Activated CD8-positive, alpha-beta T cell treated with anti-CD3 and anti-CD28 coated beads, Interleukin-2, amount 10 ng/mL, durations not matched to agents 7 days and 5 days (primary cell): ENCODE results near the gene RFTN2. TPM values are rescaled to one million over a fixed set of nuclear protein-coding genes. Genes with fewer than 3 reads are reported as not detected.
"Not testable (repeated sequence)": the region's sequence is repeated elsewhere in the genome, so short reads cannot be mapped to it uniquely, and the experiment has no call there.

Experiments used
- ATAC-seq: fragments of 150-1000 bp; cut with Tn5 transposase; one replicate; pipeline ENCODE4 v1.10.0; 2021; ENCODE audit warnings: moderate library complexity
- CTCF ChIA-PET: fragments of 350-600 bp; sonication (Branson Sonifier 250); formaldehyde crosslinking; loops from one replicate; lab custom pipeline; 2021; ENCODE audit warnings: antibody characterized with exemption; lab: Charles Lee
- POLR2A ChIA-PET: fragments of 350-600 bp; sonication (Branson Sonifier 250); formaldehyde crosslinking; loops from one replicate; lab custom pipeline; 2021; ENCODE audit warnings: antibody characterized with exemption; lab: Charles Lee
- DNase-seq: peaks from one replicate; pipeline ENCODE4 v3.0.0-alpha.2; 2020
- H3K27ac Mint-ChIP-seq: one replicate; pipeline ENCODE4 v1.8.0; 2021; ENCODE audit warnings: mild to moderate bottlenecking, mixed read lengths
- H3K27me3 Mint-ChIP-seq: one replicate; pipeline ENCODE4 v1.8.0; 2021; ENCODE audit warnings: low read depth, mixed read lengths
- H3K36me3 Mint-ChIP-seq: one replicate; pipeline ENCODE4 v1.8.0; 2021; ENCODE audit warnings: low read depth, mixed read lengths
- H3K4me1 Mint-ChIP-seq: one replicate; pipeline ENCODE4 v1.8.0; 2021; ENCODE audit warnings: low read depth, mixed read lengths
- H3K4me3 Mint-ChIP-seq: one replicate; pipeline ENCODE4 v1.8.0; 2021; ENCODE audit warnings: mild to moderate bottlenecking, mixed read lengths
- H3K9me3 Mint-ChIP-seq: one replicate; pipeline ENCODE4 v1.8.0; 2022; ENCODE audit warnings: mixed read lengths; ENCODE audit not compliant: insufficient read depth
- total RNA-seq, 2 experiments: library from RNA; stranded (reverse); gene quantifications; one replicate each; pipeline ENCODE4 v1.2.3, GENCODE V29; 2021

RFTN2 gene
- total RNA-seq, 2 experiments from 2014 or later, result not detected

GRCh38 chr2:197673606-197674005 lies 1.8 kb downstream of the RFTN2 start:
- no peak for DNase-seq
- Mint-ChIP-seq H3K36me3 (no peaks in the 10 kb centered on the region), H3K27ac (no peak overlapping the region), H3K27me3 (peaks cover 19% of the 10 kb centered on the region), H3K9me3 (no peaks in the 10 kb centered on the region), H3K4me1 (no peaks in the 10 kb centered on the region), H3K4me3 (no peak overlapping the region)
- POLR2A ChIA-PET, result no interaction called here
- CTCF ChIA-PET, result no interaction called here
- ATAC-seq, result no peak

DNA sequence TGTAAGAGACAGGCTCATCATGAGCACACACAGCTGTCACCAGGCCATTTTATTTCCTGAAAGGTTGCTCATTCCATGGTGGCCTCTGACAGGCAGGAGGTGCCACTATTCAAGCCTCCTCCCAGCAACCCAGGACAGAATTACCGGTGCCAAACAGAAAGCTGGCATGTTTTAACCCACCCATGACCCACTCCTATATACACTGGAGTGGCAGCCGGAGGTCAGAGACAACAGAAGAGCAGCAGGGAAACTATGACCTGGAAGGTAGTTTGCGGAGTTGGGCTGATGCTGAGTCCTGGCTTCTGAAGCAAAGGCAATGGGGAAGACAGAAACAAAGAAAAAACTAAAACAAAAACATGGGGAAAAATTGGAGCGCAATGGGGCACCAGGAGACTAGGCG lies 2.3 kb downstream of the RFTN2 start:
- ChIA-PET CTCF (no interaction called here), POLR2A (no interaction called here)
- Mint-ChIP-seq H3K27me3 (peaks cover 17% of the 10 kb centered on the region), H3K4me3 (no peak overlapping the region), H3K36me3 (no peaks in the 10 kb centered on the region), H3K4me1 (no peaks in the 10 kb centered on the region), H3K27ac (no peak overlapping the region), H3K9me3 (no peaks in the 10 kb centered on the region)
- DNase-seq, result no peak
- ATAC-seq, result no peak

- peaks cover 13% of the 10 kb centered on the region for H3K27me3 Mint-ChIP-seq
- H3K36me3 Mint-ChIP-seq, result no peaks in the 10 kb centered on the region
- no peak overlapping the region for H3K27ac Mint-ChIP-seq
- ChIA-PET POLR2A (no interaction called here), CTCF (interaction anchor here (0.9 to 1.1 kb wide), 2 partner anchors 72 to 114 kb away, joined by 3 read pairs; no protein-coding TSS in a partner anchor)
- no peaks in the 10 kb centered on the region for H3K4me1 Mint-ChIP-seq
- H3K9me3 Mint-ChIP-seq, result no peaks in the 10 kb centered on the region
- no peak overlapping the region for H3K4me3 Mint-ChIP-seq
- no peak for DNase-seq
- ATAC-seq, result no peak
Observed at GRCh38 chr2:197672371-197672893, 3.0 kb downstream of the RFTN2 start.

DNA sequence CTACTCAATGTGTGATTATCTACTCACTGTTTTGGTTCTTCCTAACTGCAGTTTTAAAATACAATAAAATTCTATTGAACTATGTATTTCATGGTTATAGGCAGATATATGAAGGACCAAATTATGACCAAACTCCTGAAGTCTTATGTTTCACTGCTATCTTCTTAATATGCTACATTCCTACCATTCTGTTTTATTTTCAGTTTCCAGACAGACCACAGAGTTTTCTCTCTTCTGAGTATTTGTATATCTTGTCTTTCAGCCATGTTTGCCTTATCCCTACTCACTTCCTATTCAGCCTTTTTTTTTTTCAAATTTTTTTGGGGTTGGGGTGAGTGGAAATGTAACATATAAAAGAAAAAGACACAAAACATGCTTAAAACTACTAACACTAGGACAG lies 6.3 kb downstream of the RFTN2 start:
- H3K4me3 Mint-ChIP-seq, result no peak overlapping the region
- no peaks in the 10 kb centered on the region for H3K36me3 Mint-ChIP-seq
- no peak overlapping the region for H3K27ac Mint-ChIP-seq
- peaks cover 6% of the 10 kb centered on the region for H3K27me3 Mint-ChIP-seq
- ATAC-seq, result no peak
- no peak for DNase-seq
- H3K9me3 Mint-ChIP-seq, result peaks cover 8% of the 10 kb centered on the region
- H3K4me1 Mint-ChIP-seq, result no peaks in the 10 kb centered on the region
- ChIA-PET CTCF (no interaction called here), POLR2A (no interaction called here)

DNA sequence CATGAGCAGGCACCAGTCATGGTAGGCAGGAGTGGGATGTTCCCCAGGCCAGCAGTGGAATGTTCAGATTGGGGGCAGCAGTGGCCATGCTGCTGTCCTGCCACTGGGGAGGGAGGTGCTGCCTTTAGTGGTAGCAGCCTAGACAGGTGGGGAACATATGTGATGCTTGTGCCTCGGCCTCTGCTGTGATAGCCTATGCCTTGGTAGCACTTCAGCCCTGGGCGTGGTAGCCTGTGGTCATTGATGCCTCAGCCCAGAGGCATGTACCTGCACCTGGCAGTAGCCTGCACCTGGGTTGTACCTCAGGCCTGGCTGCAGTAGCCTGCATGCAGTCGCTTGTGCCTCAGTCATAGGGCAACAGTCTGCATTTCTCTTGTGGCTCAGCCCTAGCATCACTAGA lies 7.1 kb downstream of the RFTN2 start:
- no peak overlapping the region for H3K4me3 Mint-ChIP-seq
- CTCF ChIA-PET, result no interaction called here
- ATAC-seq (no peak), DNase-seq (no peak)
- H3K27me3 Mint-ChIP-seq, result peaks cover 9% of the 10 kb centered on the region
- no peaks in the 10 kb centered on the region for H3K4me1 Mint-ChIP-seq
- H3K9me3 Mint-ChIP-seq, result peaks cover 8% of the 10 kb centered on the region
- H3K36me3 Mint-ChIP-seq, result no peaks in the 10 kb centered on the region
- H3K27ac Mint-ChIP-seq, result no peak overlapping the region
- POLR2A ChIA-PET, result no interaction called here

DNA sequence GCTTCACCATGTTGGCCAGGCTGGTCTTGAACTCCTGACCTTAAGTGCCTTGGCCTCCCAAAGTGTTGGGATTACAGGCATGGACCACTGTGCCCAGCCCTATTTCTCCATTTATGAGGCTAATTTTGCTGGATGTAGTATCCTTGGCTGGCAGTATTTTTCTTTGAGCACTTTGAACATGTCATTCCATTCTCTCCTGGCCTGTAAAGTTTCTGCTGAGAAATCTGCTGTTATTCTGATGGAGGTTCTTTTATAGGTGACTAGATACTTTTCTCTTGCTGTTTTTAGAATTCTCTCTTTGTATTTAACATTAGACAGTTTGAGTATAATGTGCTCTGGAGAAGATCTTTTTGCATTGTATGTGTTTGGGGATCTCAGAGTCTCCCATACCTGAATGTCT lies 9.1 kb downstream of the RFTN2 start:
- no peak overlapping the region for H3K4me3 Mint-ChIP-seq
- peaks cover 8% of the 10 kb centered on the region for H3K9me3 Mint-ChIP-seq
- H3K36me3 Mint-ChIP-seq, result no peaks in the 10 kb centered on the region
- ATAC-seq (no peak), DNase-seq (no peak)
- peaks cover 8% of the 10 kb centered on the region for H3K27me3 Mint-ChIP-seq
- H3K4me1 Mint-ChIP-seq, result no peaks in the 10 kb centered on the region
- POLR2A ChIA-PET, result no interaction called here
- CTCF ChIA-PET, result no interaction called here
- no peak overlapping the region for H3K27ac Mint-ChIP-seq

- ATAC-seq (no peak), DNase-seq (no peak)
- H3K4me1 Mint-ChIP-seq, result no peaks in the 10 kb centered on the region
- no peak overlapping the region for H3K4me3 Mint-ChIP-seq
- peaks cover 5% of the 10 kb centered on the region for H3K9me3 Mint-ChIP-seq
- H3K27me3 Mint-ChIP-seq, result peaks cover 7% of the 10 kb centered on the region
- H3K27ac Mint-ChIP-seq, result no peak overlapping the region
- POLR2A ChIA-PET, result no interaction called here
- CTCF ChIA-PET, result no interaction called here
- H3K36me3 Mint-ChIP-seq, result no peaks in the 10 kb centered on the region
Observed at GRCh38 chr2:197661626-197662025, 13.8 kb downstream of the RFTN2 start.

GRCh38 chr2:197657562-197657961 lies 17.8 kb downstream of the RFTN2 start:
- no peak overlapping the region for H3K27ac Mint-ChIP-seq
- ChIA-PET POLR2A (no interaction called here), CTCF (no interaction called here)
- H3K27me3 Mint-ChIP-seq, result no peaks in the 10 kb centered on the region
- H3K4me3 Mint-ChIP-seq, result no peak overlapping the region
- ATAC-seq, result no peak
- H3K36me3 Mint-ChIP-seq, result no peaks in the 10 kb centered on the region
- no peaks in the 10 kb centered on the region for H3K9me3 Mint-ChIP-seq
- no peaks in the 10 kb centered on the region for H3K4me1 Mint-ChIP-seq
- DNase-seq, result no peak

DNA sequence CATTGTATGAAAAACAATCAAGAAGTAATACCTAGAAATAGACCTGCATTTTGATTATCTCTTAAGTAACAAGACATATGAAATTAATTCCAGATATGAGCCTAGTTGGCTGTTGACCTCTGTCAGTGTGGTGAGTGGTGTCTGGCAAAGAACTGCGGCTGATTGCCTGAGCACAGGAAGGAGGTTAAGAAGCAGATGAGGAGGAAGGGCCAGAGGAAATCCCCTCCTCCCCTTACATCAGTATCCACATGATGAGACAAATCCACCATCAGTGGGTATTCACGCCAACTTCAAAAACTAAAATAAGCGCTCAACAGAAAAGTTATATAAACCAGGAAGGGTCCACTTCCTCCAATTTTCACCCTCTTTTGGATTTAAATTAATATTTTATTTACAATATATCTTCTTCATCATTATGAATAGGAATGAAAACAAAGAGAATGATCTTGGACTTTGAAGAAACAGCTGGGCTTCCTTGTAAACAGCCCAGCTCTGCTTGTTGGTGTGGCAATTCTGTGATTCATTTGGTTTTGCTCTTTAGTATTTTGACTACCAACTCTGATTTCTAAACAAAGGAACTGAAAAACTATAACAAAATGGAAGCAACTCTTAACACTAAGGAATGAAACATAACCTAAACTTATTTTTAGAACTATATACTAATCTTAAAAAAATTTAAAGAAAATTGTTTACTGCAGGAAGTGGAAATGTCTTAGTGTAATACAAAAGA lies 27.3 kb downstream of the RFTN2 start:
- Mint-ChIP-seq H3K4me3 (no peak overlapping the region), H3K27ac (no peak overlapping the region), H3K4me1 (no peaks in the 10 kb centered on the region), H3K27me3 (peaks cover 9% of the 10 kb centered on the region), H3K9me3 (no peaks in the 10 kb centered on the region), H3K36me3 (no peaks in the 10 kb centered on the region)
- ChIA-PET CTCF (no interaction called here), POLR2A (no interaction called here)
- DNase-seq (no peak), ATAC-seq (no peak)

DNA sequence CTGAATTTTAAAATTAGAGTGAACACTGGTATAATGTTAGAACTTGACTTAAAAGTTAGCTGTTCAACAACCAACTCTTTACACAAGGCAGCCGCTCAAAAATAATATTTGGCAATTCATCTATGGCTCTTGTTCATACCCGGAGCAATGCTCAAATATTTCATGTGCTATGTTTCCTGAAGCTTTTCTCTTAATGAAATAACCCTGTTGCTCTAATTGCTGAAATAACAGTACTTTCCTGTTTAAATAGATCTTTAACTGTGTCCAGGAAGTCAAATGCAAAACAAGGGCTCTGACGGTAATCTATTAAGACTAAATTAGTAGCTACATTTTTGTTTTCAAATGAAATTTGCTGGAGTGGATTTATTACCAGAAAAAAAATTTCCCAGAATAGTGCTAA lies 33.7 kb downstream of the RFTN2 start:
- Mint-ChIP-seq H3K4me1 (no peaks in the 10 kb centered on the region), H3K36me3 (no peaks in the 10 kb centered on the region), H3K4me3 (no peak overlapping the region), H3K27ac (no peak overlapping the region), H3K27me3 (peaks cover 9% of the 10 kb centered on the region), H3K9me3 (no peaks in the 10 kb centered on the region)
- ATAC-seq (no peak), DNase-seq (no peak)
- POLR2A ChIA-PET, result no interaction called here
- CTCF ChIA-PET, result no interaction called here

DNA sequence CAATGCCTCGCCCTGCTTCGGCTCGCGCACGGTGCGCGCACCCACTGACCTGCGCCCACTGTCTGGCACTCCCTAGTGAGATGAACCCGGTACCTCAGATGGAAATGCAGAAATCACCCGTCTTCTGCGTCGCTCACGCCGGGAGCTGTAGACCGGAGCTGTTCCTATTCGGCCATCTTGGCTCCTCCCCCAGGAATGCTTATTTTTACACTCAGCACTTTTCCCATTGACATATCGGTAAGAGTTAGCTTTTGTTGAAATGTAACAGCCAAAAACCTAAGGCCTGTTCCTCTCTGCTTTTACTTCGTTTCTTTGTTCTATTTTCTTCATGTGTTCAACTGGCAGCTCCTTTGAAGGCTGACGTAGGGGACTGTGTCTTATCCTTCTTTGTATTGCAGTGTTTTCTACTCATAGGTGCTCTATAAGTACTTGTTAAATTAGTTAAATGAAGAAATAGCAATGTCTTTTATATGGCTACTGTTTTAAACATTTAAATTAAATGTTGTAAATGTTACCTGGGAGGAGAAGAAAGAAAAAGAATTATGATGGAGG lies 34.7 kb downstream of the RFTN2 start:
- peak overlapping the region; percentile 2 for H3K4me3 Mint-ChIP-seq
- H3K4me1 Mint-ChIP-seq, POLR2A ChIA-PET, ATAC-seq, CTCF ChIA-PET, H3K27me3 Mint-ChIP-seq, H3K36me3 Mint-ChIP-seq, H3K9me3 Mint-ChIP-seq, DNase-seq, H3K27ac Mint-ChIP-seq: not testable (repeated sequence)

DNA sequence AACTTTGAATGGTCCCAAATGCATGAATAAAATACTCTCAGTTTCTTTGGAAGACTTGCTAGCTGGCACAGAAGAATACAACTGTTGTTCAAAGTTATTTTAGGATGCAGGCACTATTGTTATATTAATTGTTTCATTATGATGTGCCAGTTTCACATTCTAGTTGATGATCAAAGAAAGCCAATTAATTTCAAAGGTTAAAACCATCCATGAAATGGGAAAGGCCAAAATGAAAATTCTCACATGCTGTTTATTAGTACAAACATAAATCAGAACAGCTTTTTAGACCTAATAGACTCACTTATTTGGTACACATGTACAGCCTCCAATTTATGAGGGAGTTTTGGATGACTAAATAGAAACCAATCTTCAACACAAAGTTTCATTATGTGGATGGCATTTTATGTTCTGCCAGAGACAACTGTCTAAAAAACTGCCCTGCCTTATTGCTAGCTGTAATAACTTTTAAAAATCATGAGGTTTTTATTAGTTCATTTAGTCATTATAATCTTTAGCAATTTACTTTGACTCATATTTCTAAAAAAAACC lies 42.2 kb downstream of the RFTN2 start:
- Mint-ChIP-seq H3K27ac (no peak overlapping the region), H3K4me1 (no peaks in the 10 kb centered on the region), H3K27me3 (no peaks in the 10 kb centered on the region), H3K36me3 (no peaks in the 10 kb centered on the region), H3K9me3 (peaks cover 10% of the 10 kb centered on the region), H3K4me3 (no peak overlapping the region)
- CTCF ChIA-PET, result no interaction called here
- ATAC-seq, result no peak
- POLR2A ChIA-PET, result no interaction called here
- no peak for DNase-seq
